ENCODE data around the gene ZFAND2B. TPM values are rescaled to one million over a fixed set of nuclear protein-coding genes. Genes with fewer than 3 reads are reported as not detected.

The ZFAND2B gene
- total RNA-seq, 1 experiment from 2014 or later, result 31.4 TPM

GRCh38 chr2:219184121-219184520 lies 22.5 kb upstream of the ZFAND2B start:
- POLR2A ChIA-PET, result no interaction called here
- intact Hi-C loops (cut with micrococcal nuclease), result no loop called here

More at GRCh38 chr2:219184121-219184520, 22.5 kb upstream of the ZFAND2B start:
- no peaks in the 10 kb centered on the region for H3K27me3 ChIP-seq (ENCODE audit: insufficient read depth, low read length)
- H3K4me1 ChIP-seq (ENCODE audit: control insufficient read depth in 1 of 2, insufficient read depth in 2 of 2, low read length in 2 of 2), result peaks cover under 1 to 6% of the 10 kb centered on the region in 2 experiments; a peak in 2 of 4 replicates
- ATAC-seq, result no peak
- H3K4me2 ChIP-seq (ENCODE audit: low read length), result no peak overlapping the region
- DNase-seq (ENCODE audit: low read depth, low spot score), result no peak
- no peak overlapping the region for H3K4me3 ChIP-seq (replicated peaks in 1 of 2; ENCODE audit: low read depth in 1 of 2, low read length in 2 of 2)
- ChIA-PET RAD21 (ENCODE audit: low non-redundant PET in 1 of 2, low total read pairs in 2 of 2, uncharacterized antibody in 2 of 2, unreplicated experiment in 2 of 2) (no interaction called here), CTCF (no interaction called here)
- peaks cover 13 to 17% of the 10 kb centered on the region in 2 experiments; a peak in 3 of 4 replicates for H3K36me3 ChIP-seq (ENCODE audit: control insufficient read depth in 1 of 2, insufficient read depth in 2 of 2, low read length in 2 of 2)
- no peak overlapping the region for H3K9ac ChIP-seq (ENCODE audit: low read length)
- no peaks in the 10 kb centered on the region for H3K9me2 ChIP-seq (ENCODE audit: insufficient read depth)
- H3K27ac ChIP-seq (ENCODE audit: low read depth, low read length), result no peak overlapping the region
- H4K20me1 ChIP-seq (ENCODE audit: insufficient read depth), result no peaks in the 10 kb centered on the region
- BruUV-seq (replicated peaks), result no TSS peak
- TF ChIP-seq ELF1 (IDR thresholded peaks at IDR 0.05; ENCODE audit: borderline replicate concordance, low read depth) (no peak), CBX3 (IDR thresholded peaks at IDR 0.05; ENCODE audit: low read depth) (no peak), FOSL1 (IDR thresholded peaks at IDR 0.05; ENCODE audit: low read depth) (no peak), RAD21 (IDR thresholded peaks at IDR 0.05; ENCODE audit: low read depth) (no peak), ZFX (IDR thresholded peaks at IDR 0.05) (no peak), SIN3A (IDR thresholded peaks at IDR 0.05; ENCODE audit: low read depth) (no peak), POLR2A (IDR thresholded peaks at IDR 0.05; ENCODE audit: borderline replicate concordance, extremely low read depth, insufficient read depth, insufficient read length) (no peak), ZNF274 (IDR thresholded peaks at IDR 0.05; ENCODE audit: low read depth, low read length) (no peak), SRF (IDR thresholded peaks at IDR 0.05; ENCODE audit: low read depth) (no peak), ZBTB33 (IDR thresholded peaks at IDR 0.05; ENCODE audit: extremely low read depth, insufficient replicate concordance, low read length) (no peak), CEBPB (IDR thresholded peaks at IDR 0.05; ENCODE audit: low read depth) (no peak), JUND (IDR thresholded peaks at IDR 0.05) (no peak), POLR2AphosphoS5 (IDR thresholded peaks at IDR 0.05; ENCODE audit: low read depth, low read length) (no peak), EGR1 (IDR thresholded peaks at IDR 0.05; ENCODE audit: low read depth) (no peak)
- no peak overlapping the region for H2AFZ ChIP-seq (ENCODE audit: low read depth, low read length, poor library complexity, severe bottlenecking)
- no peaks in the 10 kb centered on the region for H3K9me3 ChIP-seq (ENCODE audit: control insufficient read depth in 1 of 2, insufficient read depth in 1 of 2, low read depth in 1 of 2, low read length in 2 of 2)
- peaks cover 7% of the 10 kb centered on the region for H3K79me2 ChIP-seq (ENCODE audit: insufficient read depth, low read length)
